Measurements from ENCODE around the gene OR13J1.

- TF ChIP-seq CTCF (IDR thresholded peaks at IDR 0.05): no peak
- TF ChIP-seq ATF2 (CRISPR knock-in tag; IDR thresholded peaks at IDR 0.05; ENCODE audit: borderline replicate concordance, low read depth): no peak
- no peak for TF ChIP-seq ZNF416 (CRISPR knock-in tag; IDR thresholded peaks at IDR 0.05)
- TF ChIP-seq NR3C1 (CRISPR knock-in tag; conservative IDR thresholded peaks at IDR 0.05; ENCODE audit: low read depth): no peak
- TF ChIP-seq E2F4 (CRISPR knock-in tag; IDR thresholded peaks at IDR 0.05; ENCODE audit: borderline replicate concordance, low read depth): no peak
- TF ChIP-seq ELF4 (CRISPR knock-in tag; IDR thresholded peaks at IDR 0.05; ENCODE audit: low read depth): no peak
- no peak for TF ChIP-seq ETV6 (CRISPR knock-in tag; IDR thresholded peaks at IDR 0.05)
- TF ChIP-seq TEAD4 (CRISPR knock-in tag; IDR thresholded peaks at IDR 0.05): no peak
- no peak for TF ChIP-seq ARID4B (CRISPR knock-in tag; IDR thresholded peaks at IDR 0.05; ENCODE audit: borderline replicate concordance)
- no peak for TF ChIP-seq TEAD1 (CRISPR knock-in tag; IDR thresholded peaks at IDR 0.05)
- TF ChIP-seq ZMAT4 (CRISPR knock-in tag; IDR thresholded peaks at IDR 0.05): no peak
- no peak for TF ChIP-seq ATF3 (CRISPR knock-in tag; conservative IDR thresholded peaks at IDR 0.05)
- TF ChIP-seq SP1 (CRISPR knock-in tag; conservative IDR thresholded peaks at IDR 0.05): no peak
- TF ChIP-seq PRRX2 (CRISPR knock-in tag; IDR thresholded peaks at IDR 0.05): no peak
Observed at GRCh38 chr9:35822926-35823325, 47.3 kb downstream of the OR13J1 start.
